ENCODE measurements around the gene RAPGEF1.

Gene RAPGEF1

DNA sequence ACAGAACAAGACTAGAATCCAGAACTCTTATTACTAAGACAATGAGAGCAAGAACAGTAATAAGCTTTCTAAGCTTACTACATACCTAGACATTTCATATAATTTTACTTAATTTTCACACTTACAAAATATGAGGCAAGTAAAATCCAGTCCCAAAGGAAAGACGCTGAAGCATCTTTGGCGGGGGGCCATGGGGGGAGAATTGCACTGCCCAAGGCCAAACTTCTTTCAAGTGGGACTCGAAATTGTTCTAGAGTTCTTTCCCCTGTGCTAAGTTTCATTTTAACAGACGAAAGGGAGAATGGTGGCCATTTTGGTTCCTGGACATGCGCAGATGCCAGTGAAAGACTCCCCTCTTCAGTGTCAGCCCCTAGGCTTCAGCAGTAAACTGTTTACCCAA, 122.3 kb downstream of the RAPGEF1 start:
- TF ChIP-seq SPI1 (IDR thresholded peaks at IDR 0.05; ENCODE audit: borderline replicate concordance, low read depth) (no peak), POLR2AphosphoS5 (IDR thresholded peaks at IDR 0.05; ENCODE audit: low read depth) (no peak), GABPA (IDR thresholded peaks at IDR 0.05; ENCODE audit: low read depth) (no peak)
- TF ChIP-seq, protein P1, sequence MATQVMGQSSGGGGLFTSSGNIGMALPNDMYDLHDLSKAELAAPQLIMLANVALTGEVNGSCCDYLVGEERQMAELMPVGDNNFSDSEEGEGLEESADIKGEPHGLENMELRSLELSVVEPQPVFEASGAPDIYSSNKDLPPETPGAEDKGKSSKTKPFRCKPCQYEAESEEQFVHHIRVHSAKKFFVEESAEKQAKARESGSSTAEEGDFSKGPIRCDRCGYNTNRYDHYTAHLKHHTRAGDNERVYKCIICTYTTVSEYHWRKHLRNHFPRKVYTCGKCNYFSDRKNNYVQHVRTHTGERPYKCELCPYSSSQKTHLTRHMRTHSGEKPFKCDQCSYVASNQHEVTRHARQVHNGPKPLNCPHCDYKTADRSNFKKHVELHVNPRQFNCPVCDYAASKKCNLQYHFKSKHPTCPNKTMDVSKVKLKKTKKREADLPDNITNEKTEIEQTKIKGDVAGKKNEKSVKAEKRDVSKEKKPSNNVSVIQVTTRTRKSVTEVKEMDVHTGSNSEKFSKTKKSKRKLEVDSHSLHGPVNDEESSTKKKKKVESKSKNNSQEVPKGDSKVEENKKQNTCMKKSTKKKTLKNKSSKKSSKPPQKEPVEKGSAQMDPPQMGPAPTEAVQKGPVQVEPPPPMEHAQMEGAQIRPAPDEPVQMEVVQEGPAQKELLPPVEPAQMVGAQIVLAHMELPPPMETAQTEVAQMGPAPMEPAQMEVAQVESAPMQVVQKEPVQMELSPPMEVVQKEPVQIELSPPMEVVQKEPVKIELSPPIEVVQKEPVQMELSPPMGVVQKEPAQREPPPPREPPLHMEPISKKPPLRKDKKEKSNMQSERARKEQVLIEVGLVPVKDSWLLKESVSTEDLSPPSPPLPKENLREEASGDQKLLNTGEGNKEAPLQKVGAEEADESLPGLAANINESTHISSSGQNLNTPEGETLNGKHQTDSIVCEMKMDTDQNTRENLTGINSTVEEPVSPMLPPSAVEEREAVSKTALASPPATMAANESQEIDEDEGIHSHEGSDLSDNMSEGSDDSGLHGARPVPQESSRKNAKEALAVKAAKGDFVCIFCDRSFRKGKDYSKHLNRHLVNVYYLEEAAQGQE (IDR thresholded peaks at IDR 0.05; ENCODE audit: insufficient replicate concordance, low read depth) = no peak
- TF ChIP-seq, protein P2, sequence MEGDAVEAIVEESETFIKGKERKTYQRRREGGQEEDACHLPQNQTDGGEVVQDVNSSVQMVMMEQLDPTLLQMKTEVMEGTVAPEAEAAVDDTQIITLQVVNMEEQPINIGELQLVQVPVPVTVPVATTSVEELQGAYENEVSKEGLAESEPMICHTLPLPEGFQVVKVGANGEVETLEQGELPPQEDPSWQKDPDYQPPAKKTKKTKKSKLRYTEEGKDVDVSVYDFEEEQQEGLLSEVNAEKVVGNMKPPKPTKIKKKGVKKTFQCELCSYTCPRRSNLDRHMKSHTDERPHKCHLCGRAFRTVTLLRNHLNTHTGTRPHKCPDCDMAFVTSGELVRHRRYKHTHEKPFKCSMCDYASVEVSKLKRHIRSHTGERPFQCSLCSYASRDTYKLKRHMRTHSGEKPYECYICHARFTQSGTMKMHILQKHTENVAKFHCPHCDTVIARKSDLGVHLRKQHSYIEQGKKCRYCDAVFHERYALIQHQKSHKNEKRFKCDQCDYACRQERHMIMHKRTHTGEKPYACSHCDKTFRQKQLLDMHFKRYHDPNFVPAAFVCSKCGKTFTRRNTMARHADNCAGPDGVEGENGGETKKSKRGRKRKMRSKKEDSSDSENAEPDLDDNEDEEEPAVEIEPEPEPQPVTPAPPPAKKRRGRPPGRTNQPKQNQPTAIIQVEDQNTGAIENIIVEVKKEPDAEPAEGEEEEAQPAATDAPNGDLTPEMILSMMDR (IDR thresholded peaks at IDR 0.05; ENCODE audit: insufficient read depth, low read length) = no peak
- H3K27ac ChIP-seq (replicated peaks) = no peak overlapping the region
- H3K27me3 ChIP-seq (ENCODE audit: insufficient read depth, poor library complexity, severe bottlenecking) = no peaks in the 10 kb centered on the region
- no peak overlapping the region for H3K4me3 ChIP-seq (replicated peaks; ENCODE audit: insufficient read depth, low read length)
- no peak for DNase-seq (ENCODE audit: low read depth in 1 of 2, low spot score in 1 of 2)

DNA sequence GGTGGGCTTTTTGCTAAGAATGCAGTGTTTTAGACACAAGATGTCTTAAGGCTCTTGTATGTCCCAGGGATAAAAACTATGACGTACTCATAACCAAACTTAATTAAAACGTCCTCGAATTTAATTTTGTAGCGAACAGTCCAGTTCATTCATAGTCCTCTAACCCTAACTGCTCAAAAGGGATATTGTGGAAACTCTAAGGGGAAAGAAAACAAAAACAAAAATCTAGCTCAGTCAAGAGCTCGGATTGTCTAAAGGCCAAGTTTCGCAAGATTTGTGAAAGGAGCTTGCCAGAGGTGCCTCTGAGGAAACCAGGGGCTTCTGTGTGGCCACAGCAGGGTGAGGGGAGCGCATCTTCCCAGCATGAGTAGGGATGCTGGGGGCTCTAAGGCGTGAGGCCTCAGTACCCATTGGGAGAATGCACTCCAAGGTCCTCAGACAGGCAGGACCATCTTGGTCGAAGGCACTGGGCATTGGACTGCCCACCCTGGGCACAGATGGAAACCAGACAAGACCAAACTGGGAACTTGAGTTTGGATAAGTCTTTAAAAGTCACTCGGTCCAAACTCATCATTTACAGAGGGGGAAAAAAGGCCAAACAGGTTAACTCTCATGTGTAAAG, 122.8 kb downstream of the RAPGEF1 start:
- no peaks in the 10 kb centered on the region for H3K27me3 ChIP-seq (ENCODE audit: insufficient read depth, poor library complexity, severe bottlenecking)
- TF ChIP-seq, protein P1 (IDR thresholded peaks at IDR 0.05; ENCODE audit: insufficient replicate concordance, low read depth) = no peak
- TF ChIP-seq SPI1 (IDR thresholded peaks at IDR 0.05; ENCODE audit: borderline replicate concordance, low read depth) (no peak), GABPA (IDR thresholded peaks at IDR 0.05; ENCODE audit: low read depth) (no peak), POLR2AphosphoS5 (IDR thresholded peaks at IDR 0.05; ENCODE audit: low read depth) (no peak)
- TF ChIP-seq, protein P2 (IDR thresholded peaks at IDR 0.05; ENCODE audit: insufficient read depth, low read length) = no peak
- DNase-seq (ENCODE audit: low read depth in 1 of 2, low spot score in 1 of 2) = no peak
- no peak overlapping the region for H3K27ac ChIP-seq (replicated peaks)
- no peak overlapping the region for H3K4me3 ChIP-seq (replicated peaks; ENCODE audit: insufficient read depth, low read length)

DNA sequence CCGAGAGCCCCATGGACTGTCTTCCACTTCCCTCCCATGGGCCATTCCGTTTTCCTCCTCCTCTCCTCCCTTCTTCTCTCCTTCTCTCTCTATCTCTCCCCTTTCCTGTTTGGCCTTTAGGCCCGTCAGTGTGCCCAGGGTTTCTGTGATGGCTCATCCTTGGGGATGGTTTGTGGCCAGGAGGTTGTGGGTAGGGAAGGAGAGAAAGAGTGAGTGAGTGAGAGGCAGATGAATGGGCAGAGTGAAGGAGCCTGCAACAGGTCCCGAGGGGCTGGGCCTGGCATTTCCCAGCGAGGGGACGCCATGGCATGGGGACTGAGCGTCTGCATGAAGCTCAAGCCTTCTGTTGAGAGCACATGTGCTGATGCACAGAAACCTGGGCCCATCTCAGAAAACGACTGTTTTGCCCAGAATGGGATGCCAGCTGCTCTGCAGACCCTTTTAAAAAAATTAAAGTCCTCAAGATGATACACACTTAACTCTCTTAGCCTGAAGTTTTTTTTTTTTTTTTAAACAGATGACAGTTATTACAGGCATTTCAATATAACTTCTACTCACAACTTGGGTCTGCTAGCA, 125.4 kb downstream of the RAPGEF1 start:
- no peak for TF ChIP-seq SPI1 (IDR thresholded peaks at IDR 0.05; ENCODE audit: borderline replicate concordance, low read depth)
- TF ChIP-seq, protein P2 (IDR thresholded peaks at IDR 0.05; ENCODE audit: insufficient read depth, low read length) = no peak
- TF ChIP-seq, protein P1 (IDR thresholded peaks at IDR 0.05; ENCODE audit: insufficient replicate concordance, low read depth) = no peak
- Histone ChIP-seq H3K27ac (replicated peaks) (no peak overlapping the region), H3K4me3 (replicated peaks; ENCODE audit: insufficient read depth, low read length) (no peak overlapping the region), H3K27me3 (ENCODE audit: insufficient read depth, poor library complexity, severe bottlenecking) (no peaks in the 10 kb centered on the region)
- no peak for DNase-seq (ENCODE audit: low read depth in 1 of 2, low spot score in 1 of 2)
